Activated naive CD8-positive, alpha-beta T cell treated with anti-CD3 and anti-CD28 coated beads, Interleukin-2, amount 50 U/mL, for 24 hours (primary cell): ENCODE measurements around the gene GCSH.
"Not testable (repeated sequence)": the region's sequence is repeated elsewhere in the genome, so short reads cannot be mapped to it uniquely, and the experiment has no call there.

ENCODE experiments used
- ATAC-seq: fragments of 150-1000 bp; cut with Tn5 transposase; one replicate; pipeline ENCODE4 v1.10.0; 2021
- DNase-seq: peaks from one replicate; pipeline ENCODE4 v3.0.0; 2021
- H3K27ac Mint-ChIP-seq: one replicate; pipeline ENCODE4 v1.8.0; 2021; ENCODE audit warnings: mild to moderate bottlenecking, mixed read lengths
- H3K27me3 Mint-ChIP-seq: one replicate; pipeline ENCODE4 v1.8.0; 2021; ENCODE audit warnings: mixed read lengths
- H3K36me3 Mint-ChIP-seq: one replicate; pipeline ENCODE4 v1.8.0; 2021; ENCODE audit warnings: low read depth, mixed read lengths
- H3K4me1 Mint-ChIP-seq: one replicate; pipeline ENCODE4 v1.8.0; 2021; ENCODE audit warnings: mixed read lengths
- H3K4me3 Mint-ChIP-seq: one replicate; pipeline ENCODE4 v1.8.0; 2021; ENCODE audit warnings: mild to moderate bottlenecking, moderate library complexity, mixed read lengths
- H3K9me3 Mint-ChIP-seq: one replicate; pipeline ENCODE4 v1.8.0; 2021; ENCODE audit warnings: mixed read lengths

Gene GCSH

DNA sequence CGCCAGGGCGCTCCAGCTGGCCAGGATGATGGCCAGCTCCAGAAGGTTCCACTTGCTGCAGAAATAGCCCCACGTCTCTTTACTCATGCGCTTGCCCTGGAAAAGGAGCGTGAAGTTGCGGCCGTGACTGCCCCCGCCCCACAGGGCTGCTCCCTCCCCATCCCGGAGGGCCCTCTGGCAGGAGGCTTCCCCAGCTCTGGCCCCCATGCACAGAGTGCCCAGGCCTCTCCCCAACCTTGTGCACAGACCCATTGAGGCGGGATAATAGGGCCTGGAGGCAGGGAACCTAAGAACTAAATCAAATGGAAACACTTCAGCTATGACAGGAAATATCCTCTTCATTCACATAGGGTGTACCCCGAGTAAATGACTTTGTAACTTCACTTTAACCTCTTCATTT, 21.2 kb upstream of the GCSH start:
- DNase-seq: no peak
- no peak overlapping the region for H3K27ac Mint-ChIP-seq
- no peaks in the 10 kb centered on the region for H3K4me1 Mint-ChIP-seq
- H3K4me3 Mint-ChIP-seq: no peak overlapping the region
- no peaks in the 10 kb centered on the region for H3K36me3 Mint-ChIP-seq
- H3K27me3 Mint-ChIP-seq: peaks cover 3% of the 10 kb centered on the region
- ATAC-seq: no peak
- no peaks in the 10 kb centered on the region for H3K9me3 Mint-ChIP-seq

DNA sequence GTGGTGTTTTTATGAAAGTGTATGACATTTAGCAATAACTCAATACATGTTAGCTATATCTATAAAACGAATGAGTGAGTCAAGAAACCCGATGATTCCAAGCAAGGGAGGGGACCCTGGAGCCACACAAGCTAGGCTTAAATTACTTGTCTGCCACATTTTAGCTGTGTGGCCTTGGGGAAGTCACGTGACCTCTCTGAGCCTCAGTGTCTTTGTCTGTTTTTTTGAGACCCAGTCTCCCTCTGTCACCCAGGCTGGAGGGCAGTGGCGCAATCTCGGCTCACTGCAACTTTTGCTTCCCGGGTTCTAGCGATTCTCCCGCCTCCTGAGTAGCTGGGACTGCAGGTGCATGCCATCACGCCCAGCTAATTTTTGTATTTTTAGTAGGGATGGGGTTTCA, 20.1 kb upstream of the GCSH start:
- Mint-ChIP-seq H3K27me3 (peaks cover 6% of the 10 kb centered on the region), H3K4me3 (no peak overlapping the region), H3K9me3 (no peaks in the 10 kb centered on the region), H3K27ac (no peak overlapping the region), H3K4me1 (no peaks in the 10 kb centered on the region), H3K36me3 (no peaks in the 10 kb centered on the region)
- ATAC-seq (no peak), DNase-seq (no peak)

GRCh38 chr16:81112453-81112852, 16.3 kb upstream of the GCSH start:
- H3K4me3 Mint-ChIP-seq: no peak overlapping the region
- no peaks in the 10 kb centered on the region for H3K4me1 Mint-ChIP-seq
- ATAC-seq (no peak), DNase-seq (no peak)
- no peaks in the 10 kb centered on the region for H3K36me3 Mint-ChIP-seq
- H3K9me3 Mint-ChIP-seq: no peaks in the 10 kb centered on the region
- no peak overlapping the region for H3K27ac Mint-ChIP-seq
- peaks cover 6% of the 10 kb centered on the region for H3K27me3 Mint-ChIP-seq

DNA sequence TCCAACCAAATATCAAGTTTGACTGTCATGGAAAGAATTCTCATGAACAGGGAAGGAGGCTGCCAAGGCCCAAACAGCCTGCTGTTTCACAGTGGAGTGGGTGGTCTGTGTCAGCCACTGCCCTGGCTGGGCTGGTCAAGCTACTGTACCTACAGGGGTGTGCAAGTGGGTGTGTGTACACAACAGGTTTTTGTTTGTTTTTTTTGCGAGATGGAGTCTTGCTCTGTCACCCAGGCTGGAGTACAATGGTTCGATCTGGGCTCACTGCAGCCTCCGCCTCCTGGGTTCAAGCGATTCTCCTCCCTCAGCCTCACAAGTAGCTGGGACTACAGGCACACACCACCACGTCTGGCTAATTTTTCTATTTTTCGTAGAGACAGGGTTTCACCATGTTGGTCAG, 13.1 kb upstream of the GCSH start:
- not testable (repeated sequence) for H3K27me3 Mint-ChIP-seq, H3K4me3 Mint-ChIP-seq, H3K36me3 Mint-ChIP-seq, ATAC-seq, H3K4me1 Mint-ChIP-seq, DNase-seq, H3K27ac Mint-ChIP-seq, H3K9me3 Mint-ChIP-seq

DNA sequence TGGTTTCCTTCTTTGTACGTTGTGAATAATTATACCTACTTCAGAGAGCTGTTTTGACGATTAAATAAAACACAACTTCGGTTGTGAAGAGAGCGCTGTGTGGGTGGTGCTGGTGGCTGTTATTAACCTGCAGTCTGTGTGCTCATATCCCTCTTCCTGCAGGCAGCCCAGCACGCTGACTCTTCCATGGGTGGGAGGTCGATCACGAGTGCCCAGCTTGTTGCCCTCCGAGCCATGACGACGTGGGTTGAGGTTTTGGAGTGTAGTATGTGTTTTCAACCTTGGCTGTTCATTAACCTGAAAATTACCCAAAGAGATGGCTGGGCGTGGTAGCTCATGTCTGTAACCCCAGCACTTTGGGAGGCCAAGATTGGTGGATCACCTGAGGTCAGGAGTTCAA, 11.3 kb upstream of the GCSH start:
- Mint-ChIP-seq H3K36me3 (no peaks in the 10 kb centered on the region), H3K27ac (no peak overlapping the region), H3K4me3 (no peak overlapping the region), H3K4me1 (no peaks in the 10 kb centered on the region), H3K9me3 (no peaks in the 10 kb centered on the region), H3K27me3 (peaks cover 8% of the 10 kb centered on the region)
- DNase-seq (no peak), ATAC-seq (no peak)

- Mint-ChIP-seq H3K27ac (no peak overlapping the region), H3K36me3 (no peaks in the 10 kb centered on the region), H3K9me3 (no peaks in the 10 kb centered on the region), H3K27me3 (peaks cover 8% of the 10 kb centered on the region), H3K4me1 (no peaks in the 10 kb centered on the region), H3K4me3 (no peak overlapping the region)
- no peak for ATAC-seq
- no peak for DNase-seq
Measured at GRCh38 chr16:81106826-81107503, 10.8 kb upstream of the GCSH start.

- H3K27ac Mint-ChIP-seq: no peak overlapping the region
- H3K36me3 Mint-ChIP-seq: no peaks in the 10 kb centered on the region
- ATAC-seq: no peak
- no peak overlapping the region for H3K4me3 Mint-ChIP-seq
- no peak for DNase-seq
- no peaks in the 10 kb centered on the region for H3K9me3 Mint-ChIP-seq
- H3K4me1 Mint-ChIP-seq: no peaks in the 10 kb centered on the region
- peaks cover 5% of the 10 kb centered on the region for H3K27me3 Mint-ChIP-seq
Measured at GRCh38 chr16:81105946-81106345, 9.8 kb upstream of the GCSH start.

DNA sequence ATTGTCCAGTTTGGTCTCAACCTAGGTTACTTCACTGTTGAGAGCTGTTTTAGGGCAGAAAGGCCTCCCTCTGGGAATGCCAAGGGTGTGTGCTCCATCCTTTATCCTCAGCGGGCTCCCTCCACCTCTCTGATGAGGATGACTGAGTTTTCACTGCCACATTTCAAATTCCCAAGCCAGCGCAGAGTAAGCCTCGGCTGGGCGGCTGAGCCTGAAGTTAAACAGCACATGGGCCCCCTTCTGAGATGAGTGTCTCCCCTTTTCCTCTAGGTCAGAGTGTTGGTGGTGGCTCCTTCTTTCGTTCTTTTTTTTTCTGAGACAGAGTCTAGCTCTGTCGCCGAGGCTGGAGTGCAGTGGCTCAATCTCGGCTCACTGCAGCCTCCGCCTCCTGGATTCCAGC, 5.5 kb upstream of the GCSH start:
- Mint-ChIP-seq H3K9me3 (peaks cover under 1% of the 10 kb centered on the region), H3K4me1 (peaks cover 2% of the 10 kb centered on the region), H3K27me3 (no peaks in the 10 kb centered on the region), H3K4me3 (no peak overlapping the region), H3K36me3 (no peaks in the 10 kb centered on the region), H3K27ac (no peak overlapping the region)
- DNase-seq (no peak), ATAC-seq (no peak)

GRCh38 chr16:81099958-81100357, 3.8 kb upstream of the GCSH start:
- Mint-ChIP-seq H3K9me3 (peaks cover 4% of the 10 kb centered on the region), H3K4me3 (no peak overlapping the region), H3K27ac (no peak overlapping the region), H3K27me3 (no peaks in the 10 kb centered on the region), H3K36me3 (no peaks in the 10 kb centered on the region), H3K4me1 (peaks cover 7% of the 10 kb centered on the region)
- no peak for DNase-seq
- ATAC-seq: no peak

GRCh38 chr16:81097230-81097629, 1.0 kb upstream of the GCSH start:
- H3K27ac Mint-ChIP-seq: no peak overlapping the region
- no peaks in the 10 kb centered on the region for H3K36me3 Mint-ChIP-seq
- peaks cover 4% of the 10 kb centered on the region for H3K9me3 Mint-ChIP-seq
- H3K4me1 Mint-ChIP-seq: peaks cover 14% of the 10 kb centered on the region
- H3K27me3 Mint-ChIP-seq: no peaks in the 10 kb centered on the region
- H3K4me3 Mint-ChIP-seq: no peak overlapping the region
- no peak for ATAC-seq
- no peak for DNase-seq

DNA sequence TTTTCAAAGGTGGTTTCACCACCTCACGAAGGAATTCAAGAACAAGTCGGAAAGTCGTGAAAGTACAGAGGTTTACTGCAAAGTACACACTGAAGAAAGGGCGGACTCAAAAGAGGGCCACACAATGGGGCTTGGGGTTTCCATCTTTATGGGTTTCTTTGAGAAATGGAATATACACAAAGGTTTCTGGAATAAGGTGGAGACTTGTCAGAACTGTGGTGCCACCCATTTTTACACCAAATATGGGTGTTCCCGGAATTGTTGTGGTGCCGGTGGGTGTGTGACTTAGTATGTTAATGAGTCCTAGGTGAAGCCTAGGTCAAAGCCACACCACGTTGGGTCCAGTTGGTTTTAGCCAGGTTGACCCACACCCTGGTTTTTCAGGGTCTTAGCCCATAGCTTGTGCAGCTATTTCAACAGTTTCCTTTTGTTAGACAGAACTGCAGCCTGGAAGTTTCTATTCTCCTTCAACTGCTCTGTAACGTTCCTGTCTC, 567 bp upstream of the GCSH start:
- Mint-ChIP-seq H3K36me3 (no peaks in the 10 kb centered on the region), H3K4me3 (peak overlapping the region; percentile 52), H3K4me1 (peaks cover 14% of the 10 kb centered on the region), H3K27me3 (no peaks in the 10 kb centered on the region), H3K9me3 (peaks cover 4% of the 10 kb centered on the region), H3K27ac (peak overlapping the region; percentile 47)
- no peak for ATAC-seq
- no peak for DNase-seq

- H3K4me3 Mint-ChIP-seq: peak overlapping the region; percentile 83
- H3K36me3 Mint-ChIP-seq: no peaks in the 10 kb centered on the region
- no peak for DNase-seq
- peaks cover 4% of the 10 kb centered on the region for H3K9me3 Mint-ChIP-seq
- H3K4me1 Mint-ChIP-seq: peaks cover 14% of the 10 kb centered on the region
- H3K27me3 Mint-ChIP-seq: no peaks in the 10 kb centered on the region
- peak overlapping the region; percentile 18 for H3K27ac Mint-ChIP-seq
- no peak for ATAC-seq
Measured at GRCh38 chr16:81095653-81095952, 592 bp downstream of the GCSH start.

GRCh38 chr16:81094771-81095251, 1.4 kb downstream of the GCSH start:
- Mint-ChIP-seq H3K27ac (no peak overlapping the region), H3K36me3 (peaks cover under 1% of the 10 kb centered on the region), H3K4me1 (peaks cover 14% of the 10 kb centered on the region), H3K27me3 (no peaks in the 10 kb centered on the region), H3K4me3 (peak overlapping the region; percentile 83), H3K9me3 (peaks cover 4% of the 10 kb centered on the region)
- DNase-seq (no peak), ATAC-seq (no peak)

DNA sequence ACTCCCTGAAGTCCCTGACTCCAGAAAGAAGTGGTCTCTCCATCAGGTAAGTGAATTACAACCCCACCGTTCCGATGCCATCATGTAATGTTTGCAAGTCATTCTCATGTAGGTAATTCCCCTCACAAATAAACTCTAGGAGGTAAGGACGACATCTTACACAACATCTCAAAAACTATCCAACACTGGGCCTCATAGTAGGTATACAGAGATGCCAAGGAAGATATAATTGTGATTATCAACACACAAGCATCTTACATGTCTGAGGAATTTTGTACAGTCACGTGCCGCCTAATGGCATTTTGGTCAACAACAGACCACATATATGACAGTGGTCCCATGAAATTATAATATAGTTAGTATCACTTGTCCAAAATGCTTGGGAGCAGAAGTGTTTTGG, 7.4 kb downstream of the GCSH start:
- H3K4me1 Mint-ChIP-seq: no peaks in the 10 kb centered on the region
- H3K9me3 Mint-ChIP-seq: no peaks in the 10 kb centered on the region
- DNase-seq: no peak
- ATAC-seq: no peak
- H3K27me3 Mint-ChIP-seq: no peaks in the 10 kb centered on the region
- no peak overlapping the region for H3K27ac Mint-ChIP-seq
- H3K36me3 Mint-ChIP-seq: peaks cover 2% of the 10 kb centered on the region
- no peak overlapping the region for H3K4me3 Mint-ChIP-seq

- no peaks in the 10 kb centered on the region for H3K9me3 Mint-ChIP-seq
- no peak overlapping the region for H3K4me3 Mint-ChIP-seq
- peaks cover 4% of the 10 kb centered on the region for H3K4me1 Mint-ChIP-seq
- no peak for DNase-seq
- no peaks in the 10 kb centered on the region for H3K27me3 Mint-ChIP-seq
- no peak for ATAC-seq
- no peaks in the 10 kb centered on the region for H3K36me3 Mint-ChIP-seq
- no peak overlapping the region for H3K27ac Mint-ChIP-seq
Measured at GRCh38 chr16:81081014-81081413, 15.2 kb downstream of the GCSH start.

- no peaks in the 10 kb centered on the region for H3K27me3 Mint-ChIP-seq
- H3K4me1 Mint-ChIP-seq: peaks cover 4% of the 10 kb centered on the region
- ATAC-seq (no peak), DNase-seq (no peak)
- no peaks in the 10 kb centered on the region for H3K9me3 Mint-ChIP-seq
- no peak overlapping the region for H3K27ac Mint-ChIP-seq
- H3K36me3 Mint-ChIP-seq: no peaks in the 10 kb centered on the region
- no peak overlapping the region for H3K4me3 Mint-ChIP-seq
Measured at GRCh38 chr16:81080233-81080632, 16.0 kb downstream of the GCSH start.
